ENCODE data around the gene CALCR. TPM values are rescaled to one million over a fixed set of nuclear protein-coding genes. Genes with fewer than 3 reads are reported as not detected.
"Not testable (repeated sequence)": the region's sequence is repeated elsewhere in the genome, so short reads cannot be mapped to it uniquely, and the experiment has no call there.

CALCR gene
- 0.15 TPM for polyA plus RNA-seq (2013, experiment 1 of 2)
- polyA plus RNA-seq (2013, experiment 2 of 2), result 0.35 TPM

DNA sequence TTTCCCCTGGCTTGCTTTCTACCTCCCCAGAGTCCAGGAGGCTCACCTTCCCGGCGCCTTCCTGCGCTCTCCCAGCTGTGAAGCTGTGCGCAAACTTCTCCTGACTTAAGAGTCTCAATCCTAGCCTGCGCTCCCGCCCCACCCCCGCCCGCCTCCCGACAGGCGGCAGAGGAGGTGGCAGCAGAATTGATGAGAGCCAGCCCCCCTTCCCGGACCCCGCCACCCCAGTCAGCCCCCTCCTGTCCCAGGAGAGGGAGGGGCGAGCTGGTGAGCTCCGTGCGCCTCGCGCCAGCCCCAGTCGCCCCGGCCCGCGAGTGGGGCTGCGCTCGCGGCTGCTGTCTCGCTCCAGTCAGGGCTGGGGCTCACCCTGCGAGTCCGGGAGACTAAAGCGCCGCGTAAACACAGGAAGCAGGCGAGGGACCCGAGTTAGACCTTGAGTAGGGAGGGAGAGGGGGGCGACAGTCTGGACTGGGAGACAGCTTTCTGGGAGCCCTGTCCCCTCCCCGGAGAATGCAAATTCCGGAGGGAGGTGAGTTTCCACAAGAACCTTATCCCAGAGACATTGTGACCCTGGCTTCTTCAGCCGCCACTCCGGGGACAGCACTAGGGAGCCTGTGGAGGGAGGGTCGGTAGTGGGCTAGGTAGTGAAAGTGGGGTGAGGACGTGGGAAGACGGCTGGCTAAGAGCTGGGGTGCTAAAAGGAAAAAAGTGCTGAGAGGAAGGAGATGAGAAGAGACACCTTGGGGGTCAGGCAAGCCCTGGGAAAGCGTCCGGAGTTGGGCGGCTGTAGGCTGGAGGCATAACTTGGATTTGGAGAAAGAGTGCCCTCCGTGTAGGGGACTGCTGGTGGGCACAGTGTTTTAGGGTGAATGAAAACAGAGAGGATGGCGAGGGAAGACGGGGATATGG lies at the start of gene CALCR:
Gene CALCR (minus strand): TSS at position 79 of the 909 bp plus-strand sequence. CDS start 87,743 bp downstream, outside the sequence.
- WGBS, 2 experiments (ENCODE audit: insufficient coverage in 2 of 2), result 0 to 1% methylated on average over 18 to 21 of the region's 46 CpGs
- no peak within 1 kb of the TSS for H3K27ac ChIP-seq (ENCODE audit: low read depth, low read length, severe bottlenecking)
- H3K4me1 ChIP-seq (ENCODE audit: control insufficient read depth, insufficient read depth, low read length, poor library complexity, severe bottlenecking), result peaks cover 4% of the 10 kb centered on the region
- no peaks in the 10 kb centered on the region for H3K36me3 ChIP-seq (ENCODE audit: control insufficient read depth, insufficient read depth, low read length)
- H3K4me3 ChIP-seq (ENCODE audit: extremely low read depth, insufficient read depth, low read length, poor library complexity, severe bottlenecking), result peak within 1 kb of the TSS; percentile 48
- no peaks in the 10 kb centered on the region for H3K9me3 ChIP-seq (ENCODE audit: control insufficient read depth, low read length)

DNA sequence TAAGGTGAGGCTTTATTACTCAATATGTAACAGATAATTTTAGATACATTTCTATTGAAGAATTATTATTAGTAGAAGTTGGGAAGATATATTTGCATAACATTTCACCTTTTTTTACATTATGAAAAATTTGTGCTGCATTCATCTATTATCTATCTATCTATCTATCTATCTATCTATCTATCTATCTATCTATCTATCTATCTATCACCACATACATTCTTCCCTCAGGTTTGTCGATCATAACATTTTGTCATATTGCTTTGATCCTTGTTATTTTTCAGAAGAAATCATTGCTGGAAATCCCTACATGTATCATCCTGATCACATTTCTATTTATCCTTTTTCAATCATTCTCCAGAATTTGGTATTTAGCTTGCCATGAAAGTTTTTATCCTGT lies 49.3 kb upstream of the CALCR start:
- no peaks in the 10 kb centered on the region for H3K9me3 ChIP-seq (ENCODE audit: control insufficient read depth, low read length)
- no peak overlapping the region for H3K27ac ChIP-seq (ENCODE audit: low read depth, low read length, severe bottlenecking)
- no peaks in the 10 kb centered on the region for H3K4me1 ChIP-seq (ENCODE audit: control insufficient read depth, insufficient read depth, low read length, poor library complexity, severe bottlenecking)
- H3K4me3 ChIP-seq (ENCODE audit: extremely low read depth, insufficient read depth, low read length, poor library complexity, severe bottlenecking), result no peak overlapping the region
- H3K36me3 ChIP-seq (ENCODE audit: control insufficient read depth, insufficient read depth, low read length), result no peaks in the 10 kb centered on the region
- WGBS, 2 experiments (ENCODE audit: insufficient coverage in 2 of 2), result 86% methylated on average over 1 of the region's 1 CpG; no CpG with 5 or more reads in 1 of the 2 experiments

DNA sequence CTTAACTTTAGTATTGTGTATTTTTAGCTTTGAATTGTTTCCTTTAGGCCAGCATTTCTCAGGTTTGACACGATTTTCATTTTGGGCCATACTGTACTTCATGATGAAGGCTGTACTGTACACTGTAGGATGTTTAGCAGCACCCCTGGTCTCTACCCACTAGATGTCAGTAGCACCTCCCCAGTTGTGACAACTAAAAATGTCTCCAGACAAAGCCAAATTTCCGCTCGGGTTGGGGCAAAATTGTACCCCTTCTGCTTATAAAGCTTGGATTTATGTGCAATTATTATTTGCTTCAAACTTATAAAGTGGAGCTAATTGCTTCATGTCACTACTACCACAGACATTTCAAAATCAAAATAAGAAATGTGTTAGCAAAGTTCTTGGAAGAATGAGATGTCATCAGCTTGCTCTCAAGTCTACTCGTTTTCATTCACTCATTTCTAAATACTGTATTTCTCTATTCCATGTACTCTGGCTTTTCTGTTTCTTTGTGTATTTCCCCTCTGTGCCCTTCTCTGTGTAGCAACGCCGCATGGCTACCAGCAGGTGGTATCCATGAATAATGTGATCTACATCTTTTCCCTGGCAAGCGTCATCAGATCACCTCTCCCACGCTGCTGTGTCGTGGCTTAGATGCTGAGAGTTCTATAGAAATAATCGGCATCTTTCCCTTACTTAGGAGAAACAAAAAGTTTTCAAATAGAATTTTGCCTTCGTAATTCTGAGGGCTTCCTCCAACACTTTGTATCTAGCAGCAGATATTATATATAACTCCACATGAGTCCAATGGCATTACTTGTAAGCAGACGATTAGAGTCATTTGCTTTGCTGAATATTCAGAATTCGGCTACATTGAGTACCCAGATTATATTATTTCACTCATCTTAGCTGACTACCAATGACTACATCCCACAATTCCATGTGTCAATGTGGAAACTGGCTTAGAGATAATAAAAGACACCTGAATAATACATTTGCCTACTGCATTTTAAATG lies 47.8 kb upstream of the CALCR start:
- Histone ChIP-seq H3K9me3 (ENCODE audit: control insufficient read depth, low read length) (no peaks in the 10 kb centered on the region), H3K36me3 (ENCODE audit: control insufficient read depth, insufficient read depth, low read length) (no peaks in the 10 kb centered on the region), H3K4me3 (ENCODE audit: extremely low read depth, insufficient read depth, low read length, poor library complexity, severe bottlenecking) (no peak overlapping the region), H3K4me1 (ENCODE audit: control insufficient read depth, insufficient read depth, low read length, poor library complexity, severe bottlenecking) (no peaks in the 10 kb centered on the region), H3K27ac (ENCODE audit: low read depth, low read length, severe bottlenecking) (no peak overlapping the region)
- 60 to 65% methylated on average over 7 to 8 of the region's 13 CpGs for WGBS, 2 experiments (ENCODE audit: insufficient coverage in 2 of 2)

GRCh38 chr7:93620864-93621263 lies 46.3 kb upstream of the CALCR start:
- H3K4me3 ChIP-seq (ENCODE audit: extremely low read depth, insufficient read depth, low read length, poor library complexity, severe bottlenecking), result no peak overlapping the region
- no peaks in the 10 kb centered on the region for H3K36me3 ChIP-seq (ENCODE audit: control insufficient read depth, insufficient read depth, low read length)
- H3K27ac ChIP-seq (ENCODE audit: low read depth, low read length, severe bottlenecking), result no peak overlapping the region
- no peaks in the 10 kb centered on the region for H3K9me3 ChIP-seq (ENCODE audit: control insufficient read depth, low read length)
- H3K4me1 ChIP-seq (ENCODE audit: control insufficient read depth, insufficient read depth, low read length, poor library complexity, severe bottlenecking), result no peaks in the 10 kb centered on the region

DNA sequence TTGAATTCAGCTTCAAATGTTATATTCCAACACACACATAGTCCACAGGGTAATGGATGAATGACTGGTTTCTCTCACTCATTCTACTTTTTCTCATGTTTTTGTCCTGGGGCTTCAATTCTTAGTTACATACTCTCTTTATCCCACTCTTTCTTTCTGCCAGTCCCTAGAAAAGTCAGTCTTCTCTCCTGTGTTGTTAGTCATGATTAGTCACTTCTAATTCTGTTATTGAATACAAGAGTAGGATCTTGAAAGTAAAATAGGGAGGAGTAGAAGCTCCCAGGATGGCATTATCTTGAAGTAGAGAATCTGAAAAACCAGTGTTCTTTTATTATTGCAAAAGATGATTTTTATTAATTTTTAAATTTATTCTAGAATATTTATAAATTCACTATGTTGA lies 45.5 kb upstream of the CALCR start:
- Histone ChIP-seq H3K36me3 (ENCODE audit: control insufficient read depth, insufficient read depth, low read length) (no peaks in the 10 kb centered on the region), H3K4me1 (ENCODE audit: control insufficient read depth, insufficient read depth, low read length, poor library complexity, severe bottlenecking) (no peaks in the 10 kb centered on the region), H3K9me3 (ENCODE audit: control insufficient read depth, low read length) (no peaks in the 10 kb centered on the region), H3K4me3 (ENCODE audit: extremely low read depth, insufficient read depth, low read length, poor library complexity, severe bottlenecking) (no peak overlapping the region), H3K27ac (ENCODE audit: low read depth, low read length, severe bottlenecking) (no peak overlapping the region)

DNA sequence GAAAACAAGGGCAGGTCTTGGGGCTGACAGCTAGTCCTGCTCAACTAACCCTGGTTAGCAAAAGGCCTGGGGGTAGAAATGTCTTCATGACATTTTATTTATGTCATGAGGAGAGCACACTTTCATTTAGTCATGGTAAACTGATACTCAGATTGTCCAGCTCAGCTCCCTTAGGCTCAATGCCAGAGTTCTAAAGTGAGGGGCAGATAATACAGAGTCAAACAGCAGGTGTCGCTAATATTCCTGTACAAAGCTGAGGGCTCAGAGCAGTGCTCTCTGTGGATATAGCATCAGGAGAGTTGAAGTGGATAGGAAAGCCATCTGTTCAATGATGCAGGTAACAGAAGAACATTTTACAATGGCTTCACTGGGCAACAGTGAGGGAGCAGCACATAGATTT lies 26.8 kb upstream of the CALCR start:
- H3K36me3 ChIP-seq (ENCODE audit: control insufficient read depth, insufficient read depth, low read length), result no peaks in the 10 kb centered on the region
- no peaks in the 10 kb centered on the region for H3K4me1 ChIP-seq (ENCODE audit: control insufficient read depth, insufficient read depth, low read length, poor library complexity, severe bottlenecking)
- no peak overlapping the region for H3K4me3 ChIP-seq (ENCODE audit: extremely low read depth, insufficient read depth, low read length, poor library complexity, severe bottlenecking)
- no peak overlapping the region for H3K27ac ChIP-seq (ENCODE audit: low read depth, low read length, severe bottlenecking)
- 88 to 92% methylated on average over 1 of the region's 1 CpG for WGBS, 2 experiments (ENCODE audit: insufficient coverage in 2 of 2)
- no peaks in the 10 kb centered on the region for H3K9me3 ChIP-seq (ENCODE audit: control insufficient read depth, low read length)

DNA sequence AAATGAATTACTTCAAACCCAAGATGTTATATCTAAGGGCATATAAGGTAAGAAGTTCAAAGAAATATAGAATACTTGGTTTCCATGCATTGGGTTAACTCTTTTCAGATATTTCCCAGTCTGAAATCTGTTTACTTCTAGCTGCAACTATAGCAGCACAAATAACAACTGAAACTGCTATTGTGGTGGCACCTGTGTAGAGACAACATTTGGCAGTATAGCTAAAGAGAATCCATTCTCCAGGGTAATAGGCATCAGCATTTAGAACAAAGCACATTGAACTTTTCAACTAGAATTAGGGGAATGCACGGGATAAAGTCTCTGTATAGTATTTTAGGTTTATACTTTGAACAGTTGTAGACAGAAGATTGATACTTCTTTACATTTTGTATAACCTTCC lies 19.7 kb upstream of the CALCR start:
- WGBS, 2 experiments (ENCODE audit: insufficient coverage in 2 of 2), result no CpG with 5 or more reads among the region's 1 CpG

GRCh38 chr7:93592588-93593266 lies 18.2 kb upstream of the CALCR start:
- no peak overlapping the region for H3K4me3 ChIP-seq (ENCODE audit: extremely low read depth, insufficient read depth, low read length, poor library complexity, severe bottlenecking)
- H3K9me3 ChIP-seq (ENCODE audit: control insufficient read depth, low read length), result no peaks in the 10 kb centered on the region
- WGBS, 2 experiments (ENCODE audit: insufficient coverage in 2 of 2), result no CpG with 5 or more reads among the region's 1 CpG
- no peaks in the 10 kb centered on the region for H3K4me1 ChIP-seq (ENCODE audit: control insufficient read depth, insufficient read depth, low read length, poor library complexity, severe bottlenecking)
- H3K36me3 ChIP-seq (ENCODE audit: control insufficient read depth, insufficient read depth, low read length), result no peaks in the 10 kb centered on the region
- H3K27ac ChIP-seq (ENCODE audit: low read depth, low read length, severe bottlenecking), result no peak overlapping the region

More for the DNA sequence above, 19.7 kb upstream of the CALCR start:
- Histone ChIP-seq H3K27ac (ENCODE audit: low read depth, low read length, severe bottlenecking) (no peak overlapping the region), H3K36me3 (ENCODE audit: control insufficient read depth, insufficient read depth, low read length) (no peaks in the 10 kb centered on the region), H3K9me3 (ENCODE audit: control insufficient read depth, low read length) (no peaks in the 10 kb centered on the region), H3K4me3 (ENCODE audit: extremely low read depth, insufficient read depth, low read length, poor library complexity, severe bottlenecking) (no peak overlapping the region), H3K4me1 (ENCODE audit: control insufficient read depth, insufficient read depth, low read length, poor library complexity, severe bottlenecking) (no peaks in the 10 kb centered on the region)

GRCh38 chr7:93591224-93592050 lies 16.9 kb upstream of the CALCR start:
- not testable (repeated sequence) for H3K9me3 ChIP-seq (ENCODE audit: control insufficient read depth, low read length); H3K4me3 ChIP-seq (ENCODE audit: extremely low read depth, insufficient read depth, low read length, poor library complexity, severe bottlenecking); H3K4me1 ChIP-seq (ENCODE audit: control insufficient read depth, insufficient read depth, low read length, poor library complexity, severe bottlenecking); H3K27ac ChIP-seq (ENCODE audit: low read depth, low read length, severe bottlenecking); H3K36me3 ChIP-seq (ENCODE audit: control insufficient read depth, insufficient read depth, low read length)
- 86 to 100% methylated on average over 4 to 14 of the region's 34 CpGs for WGBS, 2 experiments (ENCODE audit: insufficient coverage in 2 of 2)

- not testable (repeated sequence) for H3K4me3 ChIP-seq (ENCODE audit: extremely low read depth, insufficient read depth, low read length, poor library complexity, severe bottlenecking); H3K27ac ChIP-seq (ENCODE audit: low read depth, low read length, severe bottlenecking); H3K9me3 ChIP-seq (ENCODE audit: control insufficient read depth, low read length); H3K4me1 ChIP-seq (ENCODE audit: control insufficient read depth, insufficient read depth, low read length, poor library complexity, severe bottlenecking); H3K36me3 ChIP-seq (ENCODE audit: control insufficient read depth, insufficient read depth, low read length)
- WGBS, 2 experiments (ENCODE audit: insufficient coverage in 2 of 2), result 100% methylated on average over 1 to 2 of the region's 22 CpGs
These were observed 11.9 kb upstream of the CALCR start for GRCh38 chr7:93586479-93586865.
